Skeletal muscle satellite cell (primary cell): Measurements from ENCODE around the gene CER1. TPM values are rescaled to one million over a fixed set of nuclear protein-coding genes. Genes with fewer than 3 reads are reported as not detected.

Source experiments
- H3K27me3 ChIP-seq: 2 replicates; pipeline ENCODE4 v1.7.0; 2013; ENCODE audit warnings: low read length; ENCODE audit not compliant: control insufficient read depth, insufficient read depth
- H3K36me3 ChIP-seq: 2 replicates; pipeline ENCODE4 v1.7.0; 2013; ENCODE audit warnings: mild to moderate bottlenecking, control low read depth, low read length; ENCODE audit not compliant: insufficient read depth
- H3K4me1 ChIP-seq: 2 replicates; pipeline ENCODE4 v1.7.0; 2013; ENCODE audit warnings: low read length; ENCODE audit not compliant: control insufficient read depth, insufficient read depth
- H3K4me2 ChIP-seq: 2 replicates; pipeline ENCODE4 v1.7.0; 2013; ENCODE audit warnings: mild to moderate bottlenecking, low read length
- H3K4me3 ChIP-seq: 2 replicates; pipeline ENCODE4 v1.7.0; 2013; ENCODE audit warnings: low read length
- H3K9ac ChIP-seq: 2 replicates; pipeline ENCODE4 v1.7.0; 2013; ENCODE audit warnings: mild to moderate bottlenecking, low read depth, low read length, moderate library complexity
- H3K9me3 ChIP-seq: replicated peaks from 2 replicates; pipeline ENCODE4 v1.7.0; 2013; ENCODE audit warnings: mild to moderate bottlenecking, control low read depth, low read length
- total RNA-seq: library from RNA; depleted of rRNA; stranded (reverse); fragments of >200 nt; gene quantifications from 2 replicates; pipeline ENCODE4 v1.2.3, GENCODE V29; 2012; rRNA removed

CER1 gene, protein sequence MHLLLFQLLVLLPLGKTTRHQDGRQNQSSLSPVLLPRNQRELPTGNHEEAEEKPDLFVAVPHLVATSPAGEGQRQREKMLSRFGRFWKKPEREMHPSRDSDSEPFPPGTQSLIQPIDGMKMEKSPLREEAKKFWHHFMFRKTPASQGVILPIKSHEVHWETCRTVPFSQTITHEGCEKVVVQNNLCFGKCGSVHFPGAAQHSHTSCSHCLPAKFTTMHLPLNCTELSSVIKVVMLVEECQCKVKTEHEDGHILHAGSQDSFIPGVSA
- not detected in 2 replicates for total RNA-seq

DNA sequence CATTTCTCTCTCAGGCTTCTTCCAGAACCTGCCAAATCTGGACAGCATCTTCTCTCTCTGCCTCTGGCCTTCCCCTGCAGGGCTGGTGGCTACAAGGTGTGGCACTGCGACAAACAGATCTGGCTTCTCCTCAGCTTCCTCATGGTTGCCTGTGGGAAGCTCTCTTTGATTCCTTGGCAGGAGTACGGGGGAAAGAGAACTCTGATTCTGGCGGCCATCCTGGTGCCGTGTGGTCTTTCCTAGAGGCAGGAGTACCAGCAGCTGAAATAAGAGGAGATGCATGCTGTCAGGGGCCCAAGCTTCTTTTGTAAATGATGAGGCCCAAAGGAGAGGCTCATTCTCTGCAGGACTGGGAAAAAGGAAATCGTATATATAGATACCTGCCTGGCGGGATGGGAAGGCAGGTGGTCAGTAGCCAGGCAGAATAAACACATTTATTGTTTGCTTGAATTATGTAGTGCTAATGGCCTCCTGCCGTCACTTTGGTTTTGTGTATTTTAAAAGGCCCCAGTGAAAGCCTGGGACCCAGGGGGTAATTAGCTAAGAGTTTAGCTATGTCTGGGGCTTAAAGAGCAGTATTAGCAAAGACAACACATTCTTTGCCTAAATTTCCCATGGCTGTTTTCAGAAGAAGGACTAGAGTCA is at the start of gene CER1:
Gene CER1, minus strand, starts transcription at position 343 of the 645 bp plus-strand sequence. Its CDS starts 61 bp downstream, at position 282.
- Histone ChIP-seq H3K9ac (no peak within 1 kb of the TSS), H3K36me3 (no peaks in the 10 kb centered on the region), H3K4me1 (no peaks in the 10 kb centered on the region), H3K9me3 (no peaks in the 10 kb centered on the region), H3K27me3 (peaks cover 25% of the 10 kb centered on the region), H3K4me3 (no peak within 1 kb of the TSS), H3K4me2 (no peak within 1 kb of the TSS)

DNA sequence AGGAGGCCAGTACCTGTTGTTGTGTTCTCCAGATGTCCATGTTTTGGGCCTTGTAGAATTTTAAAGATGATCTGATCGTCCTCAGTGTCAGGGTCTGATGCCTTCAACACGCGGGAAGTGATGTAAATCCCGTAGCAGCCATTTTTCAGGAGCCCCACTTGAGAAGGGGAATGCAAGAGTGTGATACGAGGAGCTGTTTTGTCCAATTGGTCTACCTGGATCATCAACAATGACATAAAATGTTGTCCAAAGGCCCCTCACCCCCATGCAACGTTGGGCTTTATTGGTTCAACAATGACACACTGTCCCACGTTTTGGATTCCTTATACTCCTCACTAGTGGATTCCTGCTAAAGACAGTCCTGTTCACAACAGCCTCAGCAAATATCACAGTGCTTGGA is 48.1 kb upstream of the CER1 start:
- H3K9me3 ChIP-seq = no peaks in the 10 kb centered on the region
- H3K9ac ChIP-seq = no peak overlapping the region

DNA sequence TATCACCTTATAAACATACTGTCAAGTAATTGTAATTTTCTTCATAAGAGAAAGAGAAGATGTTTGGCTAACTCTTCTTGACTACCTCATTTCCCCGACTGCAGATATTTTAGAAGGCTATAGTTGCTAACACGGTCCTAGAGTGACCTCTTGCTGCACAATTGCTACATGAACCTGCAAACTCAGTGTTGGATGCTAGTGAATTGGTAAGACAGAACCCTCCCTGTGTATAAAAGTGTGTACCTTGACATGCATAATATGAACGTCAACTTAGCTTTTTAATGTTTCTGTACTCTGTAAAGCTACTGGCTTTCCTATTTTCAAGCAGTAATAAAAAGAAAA is 46.7 kb upstream of the CER1 start:
- H3K4me2 ChIP-seq = no peak overlapping the region

More for the DNA sequence above, 48.1 kb upstream of the CER1 start:
- Histone ChIP-seq H3K36me3 (no peaks in the 10 kb centered on the region), H3K27me3 (peaks cover 18% of the 10 kb centered on the region), H3K4me3 (no peak overlapping the region), H3K4me1 (no peaks in the 10 kb centered on the region), H3K4me2 (no peak overlapping the region)

DNA sequence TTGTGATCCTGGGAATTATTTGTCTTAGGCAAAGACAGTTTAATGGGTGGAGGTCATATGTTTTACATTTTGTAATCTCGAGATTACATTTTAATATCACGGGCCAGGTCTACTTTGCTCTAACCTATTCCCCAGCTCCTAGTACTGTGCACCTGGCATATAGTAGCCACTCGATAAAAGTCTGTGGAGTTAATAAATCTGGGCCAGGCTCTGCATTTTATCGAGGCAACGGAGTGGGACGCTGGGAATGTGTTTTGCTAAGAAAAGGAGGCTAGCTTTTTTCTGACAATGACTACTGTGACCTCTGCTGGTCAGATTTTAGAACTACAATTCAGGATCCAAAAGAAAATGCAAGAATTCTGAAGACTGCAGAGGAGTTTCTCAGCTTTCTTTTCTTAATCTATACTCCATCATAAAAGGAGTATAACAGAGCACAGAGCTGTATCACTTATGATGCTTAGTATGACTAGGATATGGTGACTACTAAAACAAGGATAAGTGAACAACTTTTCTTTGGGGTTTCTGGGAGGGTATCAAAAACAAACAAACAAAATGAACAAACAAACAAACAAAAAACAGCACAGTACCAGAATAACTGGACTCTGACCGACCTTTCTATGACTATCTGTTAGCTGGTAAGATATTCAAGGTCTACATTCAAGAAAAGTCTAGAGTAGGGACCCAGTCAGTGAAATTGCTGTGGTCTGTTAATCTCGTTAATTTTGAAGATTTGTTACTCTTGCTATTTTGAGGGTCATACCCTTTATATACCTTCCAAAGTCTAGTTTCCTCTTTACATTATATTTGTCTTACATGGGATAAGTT is 46.1 kb upstream of the CER1 start:
- Histone ChIP-seq H3K9ac (no peak overlapping the region), H3K4me1 (no peaks in the 10 kb centered on the region), H3K4me2 (peak overlapping the region; percentile 19), H3K27me3 (peaks cover 21% of the 10 kb centered on the region), H3K9me3 (no peaks in the 10 kb centered on the region), H3K4me3 (no peak overlapping the region), H3K36me3 (no peaks in the 10 kb centered on the region)

More for the DNA sequence above, 46.7 kb upstream of the CER1 start:
- Histone ChIP-seq H3K4me1 (no peaks in the 10 kb centered on the region), H3K36me3 (no peaks in the 10 kb centered on the region), H3K4me3 (no peak overlapping the region), H3K9ac (no peak overlapping the region), H3K27me3 (peaks cover 21% of the 10 kb centered on the region), H3K9me3 (no peaks in the 10 kb centered on the region)

DNA sequence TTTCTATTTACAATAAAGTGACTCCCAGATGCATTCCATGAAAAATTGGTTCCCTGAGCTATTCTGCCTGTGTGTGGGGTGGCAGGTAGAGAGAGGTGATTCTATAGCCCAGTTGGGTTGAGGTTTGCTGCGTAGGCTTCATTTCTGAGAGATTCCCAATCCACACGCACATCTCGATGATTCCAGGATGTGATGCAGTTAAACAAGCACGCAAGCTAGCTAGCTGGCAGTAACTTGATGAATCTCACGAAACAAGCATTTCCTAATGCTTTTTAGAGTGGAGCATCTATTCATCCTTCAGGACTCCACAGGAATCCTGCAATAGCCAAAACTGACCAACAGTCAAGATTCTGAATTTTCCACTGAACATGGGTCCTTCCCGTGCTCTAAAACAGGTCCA is 43.8 kb upstream of the CER1 start:
- Histone ChIP-seq H3K9me3 (no peaks in the 10 kb centered on the region), H3K36me3 (no peaks in the 10 kb centered on the region), H3K4me3 (no peak overlapping the region), H3K4me1 (no peaks in the 10 kb centered on the region), H3K9ac (no peak overlapping the region), H3K4me2 (no peak overlapping the region), H3K27me3 (peaks cover 25% of the 10 kb centered on the region)

DNA sequence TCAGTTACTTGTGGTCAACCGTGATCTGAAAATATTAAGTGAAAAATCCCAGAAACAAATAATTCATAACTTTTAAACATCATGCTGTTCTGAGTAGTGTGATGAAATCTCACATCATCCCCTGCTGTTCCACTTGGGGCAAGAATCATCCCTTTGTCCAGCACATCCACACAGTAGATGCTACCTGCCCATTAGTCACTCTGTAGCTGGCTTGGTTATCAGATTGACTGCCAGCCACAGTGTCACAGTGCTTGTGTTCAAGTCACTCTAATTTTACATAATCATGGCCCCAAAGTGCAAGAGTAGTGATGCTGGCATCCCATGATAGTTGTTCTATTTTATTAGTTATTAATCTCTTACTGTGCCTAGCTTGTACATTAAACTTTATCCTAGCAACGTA is 39.1 kb upstream of the CER1 start:
- Histone ChIP-seq H3K9me3 (no peaks in the 10 kb centered on the region), H3K36me3 (no peaks in the 10 kb centered on the region), H3K9ac (no peak overlapping the region), H3K4me2 (no peak overlapping the region), H3K27me3 (peaks cover 12% of the 10 kb centered on the region), H3K4me1 (no peaks in the 10 kb centered on the region), H3K4me3 (no peak overlapping the region)

DNA sequence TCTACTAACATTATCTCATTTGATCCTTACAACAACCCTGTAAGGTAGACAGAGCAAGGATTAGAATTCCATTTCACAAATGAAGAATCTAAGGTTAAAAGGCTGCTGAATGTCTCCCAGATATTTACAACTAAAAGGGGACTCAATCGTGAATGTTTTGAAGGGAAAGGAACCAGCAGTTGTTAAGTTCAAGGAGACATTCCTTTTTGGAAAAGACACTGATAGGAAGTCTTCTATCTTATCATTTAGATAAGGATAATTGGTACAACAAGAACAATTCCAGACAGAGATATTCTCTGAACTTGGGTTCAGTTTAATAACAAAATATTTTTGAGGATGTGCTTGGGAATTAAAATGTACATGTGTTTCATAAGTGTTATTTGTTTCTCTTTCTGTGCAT is 37.5 kb upstream of the CER1 start:
- H3K9me3 ChIP-seq = no peaks in the 10 kb centered on the region
- no peak overlapping the region for H3K9ac ChIP-seq
- H3K4me3 ChIP-seq = no peak overlapping the region
- H3K4me1 ChIP-seq = no peaks in the 10 kb centered on the region
- H3K4me2 ChIP-seq = no peak overlapping the region
- no peaks in the 10 kb centered on the region for H3K36me3 ChIP-seq
- peaks cover 11% of the 10 kb centered on the region for H3K27me3 ChIP-seq

DNA sequence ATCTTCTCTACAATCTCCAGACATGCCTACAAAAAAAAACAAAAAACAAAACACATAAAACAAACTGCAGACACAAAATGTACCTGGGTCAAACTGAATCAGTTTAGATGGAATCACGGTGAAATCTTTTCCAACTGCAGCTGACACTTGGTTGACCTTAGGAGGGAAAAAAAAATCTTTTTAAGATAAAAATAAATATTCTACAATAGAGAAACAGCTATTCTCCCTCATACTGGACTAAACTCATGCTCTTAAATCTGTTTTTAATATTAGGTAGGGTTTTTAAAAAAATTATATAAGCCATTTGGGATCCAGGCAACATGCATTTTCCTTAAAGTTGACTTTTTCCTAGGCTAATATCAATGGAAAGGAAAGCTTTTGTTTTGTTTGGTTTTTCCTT is 33.8 kb upstream of the CER1 start:
- no peaks in the 10 kb centered on the region for H3K9me3 ChIP-seq
- H3K9ac ChIP-seq = no peak overlapping the region
- H3K36me3 ChIP-seq = no peaks in the 10 kb centered on the region
- no peaks in the 10 kb centered on the region for H3K4me1 ChIP-seq
- H3K4me3 ChIP-seq = no peak overlapping the region
- H3K27me3 ChIP-seq = peaks cover 16% of the 10 kb centered on the region
- H3K4me2 ChIP-seq = no peak overlapping the region

DNA sequence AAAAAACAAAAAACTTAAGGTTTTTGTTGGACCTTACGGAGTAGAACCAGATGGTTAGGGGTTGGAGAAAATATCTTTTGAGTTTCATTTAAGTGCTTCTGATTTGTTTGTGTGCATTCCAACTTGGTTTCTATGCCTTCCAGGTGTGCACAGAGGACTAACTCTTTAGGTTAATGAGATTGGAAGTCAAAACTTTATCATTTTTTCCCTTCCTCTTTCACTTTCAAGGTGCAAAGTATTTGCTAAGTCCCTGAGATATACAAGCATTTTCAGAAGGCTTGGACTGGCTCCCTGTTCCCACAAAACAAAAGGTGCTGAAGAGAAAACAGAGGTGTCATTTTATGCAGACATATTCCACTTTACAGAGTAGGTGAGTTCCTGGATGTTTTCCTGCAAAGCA is 30.3 kb upstream of the CER1 start:
- Histone ChIP-seq H3K27me3 (peaks cover 22% of the 10 kb centered on the region), H3K36me3 (no peaks in the 10 kb centered on the region), H3K4me3 (no peak overlapping the region), H3K4me1 (no peaks in the 10 kb centered on the region), H3K9ac (no peak overlapping the region), H3K4me2 (no peak overlapping the region), H3K9me3 (no peaks in the 10 kb centered on the region)

DNA sequence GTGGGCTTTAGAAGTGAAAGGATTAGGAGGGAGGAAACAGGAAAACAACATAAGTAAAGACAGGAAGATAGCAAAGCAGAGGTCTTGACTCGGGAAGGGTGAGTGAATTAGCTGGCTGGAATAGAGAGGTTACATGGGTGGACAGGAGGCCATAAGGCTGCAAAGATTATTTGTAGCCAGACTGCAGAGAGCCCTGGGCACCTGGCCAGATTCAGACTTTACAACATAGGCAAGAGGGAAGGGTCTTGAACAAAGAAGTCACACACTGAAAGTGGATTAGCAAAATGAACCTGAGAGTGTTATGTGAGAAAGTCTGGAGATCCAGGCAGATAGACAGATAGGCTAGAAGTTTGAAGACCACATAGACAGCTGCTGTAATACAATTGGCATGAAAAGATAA is 29.7 kb upstream of the CER1 start:
- Histone ChIP-seq H3K4me3 (no peak overlapping the region), H3K27me3 (peaks cover 22% of the 10 kb centered on the region), H3K4me1 (no peaks in the 10 kb centered on the region), H3K4me2 (no peak overlapping the region), H3K9ac (no peak overlapping the region), H3K36me3 (no peaks in the 10 kb centered on the region), H3K9me3 (no peaks in the 10 kb centered on the region)

DNA sequence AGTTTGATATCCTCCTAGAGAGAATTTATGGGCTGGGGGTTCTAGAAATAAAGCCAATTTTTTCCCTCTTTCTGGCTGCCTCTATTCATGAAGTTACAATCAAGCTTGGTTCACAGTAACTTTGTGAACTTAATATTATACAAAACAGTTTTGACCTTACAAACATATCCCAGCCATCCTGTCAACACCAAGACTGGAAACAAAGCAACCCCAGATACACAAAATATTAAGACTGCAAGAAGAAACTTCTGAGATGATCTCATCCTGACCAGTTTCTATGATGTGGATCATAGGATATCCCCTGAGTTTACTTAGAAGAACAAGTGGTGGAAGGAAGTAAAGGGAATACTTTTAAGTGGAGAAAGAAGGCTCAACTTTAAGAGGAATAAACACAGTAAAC is 28.3 kb upstream of the CER1 start:
- no peaks in the 10 kb centered on the region for H3K36me3 ChIP-seq
- H3K4me1 ChIP-seq = no peaks in the 10 kb centered on the region
- no peak overlapping the region for H3K4me3 ChIP-seq
- H3K4me2 ChIP-seq = no peak overlapping the region
- peaks cover 22% of the 10 kb centered on the region for H3K27me3 ChIP-seq
- no peak overlapping the region for H3K9ac ChIP-seq
- H3K9me3 ChIP-seq = no peaks in the 10 kb centered on the region
